HCT116 (cell line): Measurements from ENCODE around the gene KREMEN2.

ENCODE experiments used
- CEBPB ChIP-seq: IDR thresholded peaks from 2 replicates; pipeline ENCODE4 v1.6.1; 2012; ENCODE audit warnings: low read depth
- CTCF ChIP-seq, 3 experiments: fragments of 200-600 bp in 1 of 3; sonication (generic) in 1 of 3; IDR thresholded peaks in 2 of 3; conservative IDR thresholded peaks in 1 of 3; 2 replicates each; pipeline ENCODE4 v1.5.1; 2012 to 2017; ENCODE audit warnings: low read depth in 2 of 3, low read length in 2 of 3, antibody characterized with exemption in 1 of 3, borderline replicate concordance in 1 of 3, control low read depth in 1 of 3, mild to moderate bottlenecking in 1 of 3, mixed read lengths in 1 of 3, mixed run types in 1 of 3, moderate library complexity in 1 of 3; ENCODE audit not compliant: insufficient read depth in 1 of 3
- EZH2 ChIP-seq: fragments of 200-600 bp; sonication (generic); IDR thresholded peaks from 2 replicates; pipeline ENCODE4 v1.6.1; 2017; ENCODE audit warnings: antibody characterized with exemption, mixed run types
- EZH2phosphoT487 ChIP-seq: fragments of 200-600 bp; IDR thresholded peaks from 2 replicates; pipeline ENCODE4 v1.6.1; 2018; ENCODE audit warnings: antibody characterized with exemption, borderline replicate concordance
- JUND ChIP-seq: IDR thresholded peaks from 2 replicates; pipeline ENCODE4 v1.6.1; 2012
- MAX ChIP-seq: IDR thresholded peaks from 2 replicates; pipeline ENCODE4 v1.6.1; 2012
- POLR2A ChIP-seq: IDR thresholded peaks from 2 replicates; pipeline ENCODE4 v1.7.0; 2011; ENCODE audit warnings: borderline replicate concordance; ENCODE audit not compliant: insufficient read depth, insufficient read length; ENCODE audit errors: extremely low read depth
- YY1 ChIP-seq: IDR thresholded peaks from 2 replicates; pipeline ENCODE4 v1.6.1; 2011; ENCODE audit warnings: low read length, low read depth, moderate library complexity, mild to moderate bottlenecking; ENCODE audit not compliant: insufficient replicate concordance; ENCODE audit errors: extremely low read depth
- ZNF274 ChIP-seq: fragments of 200-500 bp; sonication (Bioruptor generic); IDR thresholded peaks from 2 replicates; pipeline ENCODE4 v1.6.1; 2014; ENCODE audit warnings: mild to moderate bottlenecking, low read depth, low read length, inconsistent platforms

- TF ChIP-seq POLR2A (no peak), CTCF (IDR thresholded peaks at IDR 0.05 in 2 of 3, conservative IDR thresholded peaks at IDR 0.05 in 1 of 3; ENCODE audit: borderline replicate concordance in 1 of 3, insufficient read depth in 1 of 3, low read depth in 2 of 3, low read length in 2 of 3) (no peak), EZH2phosphoT487 (no peak), EZH2 (no peak), ZNF274 (no peak), JUND (no peak), CEBPB (no peak), MAX (no peak), YY1 (no peak)
Measured at GRCh38 chr16:2915196-2915929, 48.7 kb upstream of the KREMEN2 start.
